NCI-H2196 treated with DMSO at 0.1 percent for 48 hours (cell line): ENCODE measurements around the gene KCNK3.

Experiments used
- DNase-seq: peaks from one replicate; lab custom pipeline; 2025; ENCODE audit not compliant: unreplicated experiment; lab: John Stamatoyannopoulos, UW

The KCNK3 gene

DNA sequence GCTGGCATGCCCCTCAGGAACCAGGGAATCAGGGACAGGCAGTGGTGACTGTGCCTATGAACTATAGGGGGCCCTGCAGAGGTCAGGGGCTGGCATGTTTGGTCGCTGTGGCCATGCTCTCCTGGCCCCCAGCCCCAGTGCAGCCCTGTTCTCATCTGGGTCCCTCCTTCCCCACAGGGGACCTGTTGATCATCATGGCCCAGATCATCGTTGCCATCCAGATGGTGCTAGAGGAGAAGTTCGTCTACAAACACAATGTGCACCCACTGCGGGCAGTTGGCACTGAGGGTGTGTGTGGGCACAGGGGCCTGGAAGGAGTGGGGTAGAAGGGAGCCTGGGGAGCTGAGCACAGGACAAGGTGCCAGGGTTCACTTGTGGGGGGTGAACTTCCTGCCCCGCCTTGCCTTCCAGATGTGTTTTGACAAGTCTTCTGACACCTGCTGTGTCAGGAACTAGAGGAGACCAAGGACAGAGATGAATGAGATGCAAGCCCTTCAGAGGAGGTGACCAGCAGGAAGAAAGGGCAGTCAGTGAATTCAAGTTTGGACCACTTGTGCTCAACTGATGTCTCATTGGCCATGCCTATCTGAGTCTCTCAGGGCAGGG lies 83.8 kb downstream of the KCNK3 start:
- DNase-seq: no peak

DNA sequence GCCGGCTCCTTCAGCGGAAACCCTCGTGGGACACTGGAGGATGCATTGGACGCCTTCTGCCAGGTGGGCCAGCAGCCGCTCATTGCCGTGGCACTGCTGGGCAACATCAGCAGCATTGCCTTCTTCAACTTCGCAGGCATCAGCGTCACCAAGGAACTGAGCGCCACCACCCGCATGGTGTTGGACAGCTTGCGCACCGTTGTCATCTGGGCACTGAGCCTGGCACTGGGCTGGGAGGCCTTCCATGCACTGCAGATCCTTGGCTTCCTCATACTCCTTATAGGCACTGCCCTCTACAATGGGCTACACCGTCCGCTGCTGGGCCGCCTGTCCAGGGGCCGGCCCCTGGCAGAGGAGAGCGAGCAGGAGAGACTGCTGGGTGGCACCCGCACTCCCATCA lies 85.6 kb downstream of the KCNK3 start:
- DNase-seq: no peak

DNA sequence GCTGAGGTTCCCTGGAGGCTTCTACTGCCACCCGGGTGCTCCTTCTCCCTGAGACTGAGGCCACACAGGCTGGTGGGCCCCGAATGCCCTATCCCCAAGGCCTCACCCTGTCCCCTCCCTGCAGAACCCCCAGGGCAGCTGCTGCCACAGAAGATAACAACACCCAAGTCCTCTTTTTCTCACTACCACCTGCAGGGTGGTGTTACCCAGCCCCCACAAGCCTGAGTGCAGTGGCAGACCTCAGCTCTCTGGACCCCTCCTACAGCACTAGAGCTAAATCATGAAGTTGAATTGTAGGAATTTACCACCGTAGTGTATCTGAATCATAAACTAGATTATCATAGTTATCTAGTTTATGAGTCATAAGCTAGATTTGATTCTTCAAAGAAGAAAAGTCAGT lies 86.0 kb downstream of the KCNK3 start:
- no peak for DNase-seq

DNA sequence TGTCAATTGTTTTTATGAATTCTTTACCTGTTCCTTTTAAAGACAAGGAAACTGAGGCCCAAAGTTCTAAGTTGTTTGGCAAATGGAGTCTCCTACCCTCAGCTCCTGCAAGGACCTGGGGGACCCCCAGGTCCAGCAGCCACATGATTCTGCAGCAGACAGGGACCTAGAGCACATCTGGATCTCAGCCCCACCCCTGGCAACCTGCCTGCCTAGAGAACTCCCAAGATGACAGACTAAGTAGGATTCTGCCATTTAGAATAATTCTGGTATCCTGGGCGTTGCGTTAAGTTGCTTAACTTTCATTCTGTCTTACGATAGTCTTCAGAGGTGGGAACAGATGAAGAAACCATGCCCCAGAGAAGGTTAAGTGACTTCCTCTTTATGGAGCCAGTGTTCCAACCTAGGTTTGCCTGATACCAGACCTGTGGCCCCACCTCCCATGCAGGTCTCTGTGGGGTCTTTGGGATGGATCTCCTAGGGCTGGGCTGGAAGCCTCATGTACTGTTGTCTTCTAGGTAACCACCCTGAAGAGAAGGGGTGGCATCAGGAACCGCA lies 87.8 kb downstream of the KCNK3 start:
- DNase-seq: no peak
